ENCODE results near the gene PLA2G2E.

PLA2G2E gene

GRCh38 chr1:19923137-19923952, at the start of gene PLA2G2E:
Gene PLA2G2E, minus strand, starts transcription at chr1:19923617. Its CDS starts 58 bp downstream, at chr1:19923559.
- no peak for DNase-seq (ENCODE audit: low read depth, low spot score)

- DNase-seq (ENCODE audit: low read depth, low spot score): no peak
Measured at GRCh38 chr1:19971664-19972063, 48.2 kb upstream of the PLA2G2E start.

GRCh38 chr1:19969898-19970660, 46.7 kb upstream of the PLA2G2E start:
- DNase-seq (ENCODE audit: low read depth, low spot score): no peak

GRCh38 chr1:19967808-19968207, 44.4 kb upstream of the PLA2G2E start:
- no peak for DNase-seq (ENCODE audit: low read depth, low spot score)

- DNase-seq (ENCODE audit: low read depth, low spot score): no peak
Measured at GRCh38 chr1:19964542-19964941, 41.1 kb upstream of the PLA2G2E start.

- DNase-seq (ENCODE audit: low read depth, low spot score): no peak
Measured at GRCh38 chr1:19963636-19964035, 40.2 kb upstream of the PLA2G2E start.

GRCh38 chr1:19960591-19960990, 37.2 kb upstream of the PLA2G2E start:
- no peak for DNase-seq (ENCODE audit: low read depth, low spot score)

- DNase-seq (ENCODE audit: low read depth, low spot score): no peak
Measured at GRCh38 chr1:19957779-19958178, 34.4 kb upstream of the PLA2G2E start.

GRCh38 chr1:19955534-19956170, 32.2 kb upstream of the PLA2G2E start:
- DNase-seq (ENCODE audit: low read depth, low spot score): no peak

GRCh38 chr1:19954059-19954458, 30.6 kb upstream of the PLA2G2E start:
- no peak for DNase-seq (ENCODE audit: low read depth, low spot score)

- DNase-seq (ENCODE audit: low read depth, low spot score): no peak
Measured at GRCh38 chr1:19949016-19949415, 25.6 kb upstream of the PLA2G2E start.

- DNase-seq (ENCODE audit: low read depth, low spot score): no peak
Measured at GRCh38 chr1:19946971-19947370, 23.6 kb upstream of the PLA2G2E start.

- no peak for DNase-seq (ENCODE audit: low read depth, low spot score)
Measured at GRCh38 chr1:19946331-19946751, 22.9 kb upstream of the PLA2G2E start.

- no peak for DNase-seq (ENCODE audit: low read depth, low spot score)
Measured at GRCh38 chr1:19945914-19946313, 22.5 kb upstream of the PLA2G2E start.

GRCh38 chr1:19942657-19943056, 19.2 kb upstream of the PLA2G2E start:
- DNase-seq (ENCODE audit: low read depth, low spot score): no peak

GRCh38 chr1:19942088-19942487, 18.7 kb upstream of the PLA2G2E start:
- no peak for DNase-seq (ENCODE audit: low read depth, low spot score)

GRCh38 chr1:19941206-19941568, 17.8 kb upstream of the PLA2G2E start:
- DNase-seq (ENCODE audit: low read depth, low spot score): no peak

- no peak for DNase-seq (ENCODE audit: low read depth, low spot score)
Measured at GRCh38 chr1:19940486-19941205, 17.2 kb upstream of the PLA2G2E start.

GRCh38 chr1:19938472-19938871, 15.1 kb upstream of the PLA2G2E start:
- DNase-seq (ENCODE audit: low read depth, low spot score): no peak

GRCh38 chr1:19936061-19936750, 12.8 kb upstream of the PLA2G2E start:
- no peak for DNase-seq (ENCODE audit: low read depth, low spot score)

GRCh38 chr1:19934336-19934735, 10.9 kb upstream of the PLA2G2E start:
- no peak for DNase-seq (ENCODE audit: low read depth, low spot score)

All from smooth muscle cell of the brain vasculature (primary cell).